Activated T-helper 2 cell treated with anti-CD3 and anti-CD28 coated beads, Interferon-gamma antibody, Interleukin-2, Interleukin-4, amounts not matched to agents 10 μg/mL and 5 μg/mL and 100 μg/mL, durations not matched to agents 14 hours and 24 hours and 36 hours (primary cell): ENCODE data around the gene PMFBP1. TPM values are rescaled to one million over a fixed set of nuclear protein-coding genes. Genes with fewer than 3 reads are reported as not detected.

Experiments
- DNase-seq: peaks from one replicate; pipeline ENCODE4 v3.0.0; 2021; ENCODE audit warnings: low spot score
- H3K27ac Mint-ChIP-seq: one replicate; pipeline ENCODE4 v1.8.0; 2021; ENCODE audit warnings: mixed read lengths
- H3K27me3 Mint-ChIP-seq: one replicate; pipeline ENCODE4 v1.8.0; 2021; ENCODE audit warnings: low read depth, mixed read lengths
- H3K36me3 Mint-ChIP-seq: one replicate; pipeline ENCODE4 v1.8.0; 2021; ENCODE audit warnings: low read depth, mixed read lengths
- H3K4me1 Mint-ChIP-seq: one replicate; pipeline ENCODE4 v1.8.0; 2021; ENCODE audit warnings: low read depth, mixed read lengths
- H3K4me3 Mint-ChIP-seq: one replicate; pipeline ENCODE4 v1.8.0; 2021; ENCODE audit warnings: low read depth, mild to moderate bottlenecking, moderate library complexity, mixed read lengths
- H3K9me3 Mint-ChIP-seq: one replicate; pipeline ENCODE4 v1.8.0; 2021; ENCODE audit warnings: mixed read lengths
- intact Hi-C: fragments of 100-400 bp; cut with micrococcal nuclease; formaldehyde crosslinking; loops from one replicate; pipeline ENCODE4 v1.15.1; 2023
- total RNA-seq: library from RNA; stranded (reverse); gene quantifications from 2 replicates; pipeline ENCODE4 v1.2.3, GENCODE V29; 2022

Gene PMFBP1
- total RNA-seq, 1 donor from 2014 or later, result not detected

DNA sequence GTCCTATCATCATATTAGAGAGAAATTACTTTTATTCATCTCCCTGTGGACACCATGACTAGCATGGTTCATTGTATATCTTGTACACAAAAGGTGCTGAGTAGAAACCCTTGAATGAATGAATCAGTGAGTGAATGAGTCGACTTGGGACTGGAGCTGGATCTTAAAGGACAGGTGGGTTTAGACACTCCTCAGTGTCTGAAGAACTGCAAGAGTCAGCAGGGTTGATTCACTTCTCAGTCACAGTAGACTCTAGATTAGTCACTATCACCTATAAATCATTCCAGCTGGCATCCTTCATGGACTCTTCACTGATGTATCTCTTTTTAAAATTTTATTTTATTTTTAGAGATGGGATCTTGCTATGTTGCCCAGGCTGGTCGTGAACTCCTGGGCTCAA lies 30.1 kb upstream of the PMFBP1 start:
- no peaks in the 10 kb centered on the region for H3K36me3 Mint-ChIP-seq
- no peaks in the 10 kb centered on the region for H3K9me3 Mint-ChIP-seq
- DNase-seq, result no peak
- no peak overlapping the region for H3K4me3 Mint-ChIP-seq
- H3K27ac Mint-ChIP-seq, result no peak overlapping the region
- peaks cover 18% of the 10 kb centered on the region for H3K4me1 Mint-ChIP-seq
- peaks cover 3% of the 10 kb centered on the region for H3K27me3 Mint-ChIP-seq
- intact Hi-C loops, result loop anchor here (2.0 kb wide), 1 partner anchor 77 kb away; no protein-coding TSS in a partner anchor

DNA sequence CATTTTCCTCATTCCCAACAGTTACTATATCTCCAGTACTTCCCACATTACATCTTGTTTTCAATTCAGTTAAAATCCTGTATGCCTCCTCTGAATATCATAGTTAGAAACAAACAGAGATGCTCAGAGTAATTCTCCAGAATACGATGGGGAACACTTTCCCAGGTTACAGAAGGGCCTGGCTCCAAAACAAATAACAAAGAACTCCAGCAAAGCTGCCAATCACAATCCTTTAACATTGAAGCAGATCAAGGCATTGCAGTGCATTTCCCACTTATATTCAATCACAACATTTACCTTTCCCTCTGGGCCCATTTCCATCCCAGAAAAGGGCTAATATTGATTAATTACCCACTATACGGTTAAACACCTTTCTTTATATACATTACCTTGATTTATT lies 29.4 kb upstream of the PMFBP1 start:
- no peak for DNase-seq
- Mint-ChIP-seq H3K4me3 (no peak overlapping the region), H3K36me3 (no peaks in the 10 kb centered on the region), H3K27me3 (no peaks in the 10 kb centered on the region), H3K4me1 (peaks cover 18% of the 10 kb centered on the region), H3K9me3 (no peaks in the 10 kb centered on the region), H3K27ac (no peak overlapping the region)
- intact Hi-C loops, result no loop called here

DNA sequence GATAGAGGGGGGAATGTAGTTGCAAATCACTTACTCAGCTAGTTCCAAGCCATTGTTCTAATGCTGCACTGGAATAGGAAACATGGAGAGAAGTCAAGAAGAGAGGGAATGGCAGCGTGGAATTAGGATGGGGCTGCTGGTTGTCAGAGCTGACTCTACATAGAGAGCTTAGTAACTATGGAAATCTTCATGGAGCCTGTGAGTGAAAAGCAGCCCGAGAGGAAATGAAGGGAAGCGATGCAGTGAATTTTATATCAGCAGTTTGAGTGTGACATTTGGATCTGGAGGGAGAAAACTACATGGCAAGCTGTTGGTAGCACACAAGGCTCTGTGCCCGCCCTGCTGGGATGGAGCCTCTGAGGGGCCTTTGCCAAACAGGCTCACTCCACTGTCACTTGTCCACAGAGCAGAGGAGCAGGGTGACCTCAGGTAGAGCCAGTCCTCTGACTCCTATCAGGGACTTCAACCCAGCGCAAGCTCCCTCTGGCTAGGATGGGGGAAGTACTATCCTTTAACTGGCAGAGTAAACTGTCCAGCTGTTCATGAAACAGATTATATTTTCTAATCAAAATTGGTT lies 27.9 kb upstream of the PMFBP1 start:
- no peaks in the 10 kb centered on the region for H3K36me3 Mint-ChIP-seq
- H3K27ac Mint-ChIP-seq, result no peak overlapping the region
- no peak overlapping the region for H3K4me3 Mint-ChIP-seq
- no peaks in the 10 kb centered on the region for H3K9me3 Mint-ChIP-seq
- no peaks in the 10 kb centered on the region for H3K27me3 Mint-ChIP-seq
- intact Hi-C loops, result no loop called here
- no peak for DNase-seq
- peaks cover 18% of the 10 kb centered on the region for H3K4me1 Mint-ChIP-seq

DNA sequence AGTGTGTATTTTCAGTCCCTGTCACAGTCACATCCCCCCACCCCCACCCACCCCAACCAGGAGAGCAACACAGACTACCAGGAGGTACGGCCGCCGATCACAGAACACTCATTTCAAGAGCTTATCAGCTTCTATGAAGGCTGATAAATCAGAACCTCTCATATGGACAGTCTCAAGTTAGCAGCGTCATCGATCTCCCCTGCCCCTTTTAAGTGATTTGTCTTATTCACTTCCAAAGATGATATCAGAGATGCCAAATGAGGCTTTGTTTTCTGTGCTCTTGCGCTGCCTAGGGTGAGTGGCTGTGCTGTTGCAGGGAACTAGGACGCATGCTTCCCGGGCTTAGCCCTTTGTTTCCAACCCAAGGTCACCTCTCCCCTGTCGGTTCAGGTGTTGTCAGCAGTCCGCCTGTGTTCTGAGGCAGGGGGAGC lies 26.8 kb upstream of the PMFBP1 start:
- Mint-ChIP-seq H3K9me3 (no peaks in the 10 kb centered on the region), H3K4me3 (no peak overlapping the region), H3K27me3 (peaks cover 4% of the 10 kb centered on the region), H3K27ac (no peak overlapping the region), H3K36me3 (no peaks in the 10 kb centered on the region), H3K4me1 (peaks cover 16% of the 10 kb centered on the region)
- intact Hi-C loops, result no loop called here
- no peak for DNase-seq

DNA sequence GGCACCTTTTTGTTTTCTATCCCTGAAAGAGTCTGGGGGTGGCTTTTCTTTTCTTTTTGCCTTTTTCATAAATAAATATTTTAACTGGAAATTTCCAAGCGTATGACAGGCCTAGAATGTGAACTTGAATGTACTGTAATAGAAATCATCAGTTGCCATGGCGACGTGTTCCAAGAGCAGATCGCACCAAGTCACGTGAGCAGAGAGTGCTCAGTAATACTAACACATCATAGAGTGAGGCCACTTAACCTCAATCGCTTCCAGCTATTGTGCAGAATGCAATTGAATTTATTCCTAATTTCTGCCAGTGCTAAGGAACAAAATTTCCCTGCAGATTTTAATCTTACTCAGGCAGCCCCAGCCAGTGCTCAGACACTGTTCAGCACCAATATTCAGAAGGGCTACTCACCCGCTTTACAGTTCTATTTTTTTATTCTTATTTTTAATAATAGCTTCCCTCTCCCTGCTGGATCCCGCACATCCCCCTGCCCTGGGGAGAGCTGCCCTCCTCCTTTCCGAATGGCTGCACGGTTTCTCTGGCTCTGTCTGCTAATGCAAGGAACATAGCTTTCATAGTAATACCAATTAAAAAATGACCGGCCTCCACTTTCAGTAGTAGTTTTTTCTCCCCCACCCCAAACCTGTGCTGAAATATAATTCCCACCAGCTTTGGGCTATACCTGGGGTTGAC lies 26.2 kb upstream of the PMFBP1 start:
- no peak overlapping the region for H3K4me3 Mint-ChIP-seq
- H3K9me3 Mint-ChIP-seq, result no peaks in the 10 kb centered on the region
- intact Hi-C loops, result no loop called here
- H3K4me1 Mint-ChIP-seq, result peaks cover 10% of the 10 kb centered on the region
- no peaks in the 10 kb centered on the region for H3K36me3 Mint-ChIP-seq
- H3K27me3 Mint-ChIP-seq, result peaks cover 4% of the 10 kb centered on the region
- H3K27ac Mint-ChIP-seq, result no peak overlapping the region
- no peak for DNase-seq

DNA sequence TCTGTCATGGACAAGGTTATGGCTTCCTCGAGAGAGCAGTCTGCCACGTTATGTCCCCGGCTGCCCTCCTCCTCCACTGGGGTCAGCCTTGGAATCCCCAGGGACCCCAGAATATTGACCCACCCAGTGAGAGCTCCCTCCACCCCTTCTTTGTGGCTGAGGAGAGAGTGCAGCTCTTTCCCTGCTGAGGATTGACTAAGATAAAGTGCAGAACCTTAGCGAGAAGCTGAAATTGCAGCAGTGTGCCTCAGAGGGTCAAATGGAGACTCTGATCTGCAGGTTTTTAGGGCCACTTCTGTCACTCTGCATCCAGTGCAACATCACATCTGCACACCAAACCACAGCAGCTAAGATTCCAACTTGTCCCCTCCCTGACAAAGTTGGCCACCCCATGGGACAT lies 25.6 kb upstream of the PMFBP1 start:
- intact Hi-C loops, result no loop called here
- Mint-ChIP-seq H3K36me3 (no peaks in the 10 kb centered on the region), H3K9me3 (no peaks in the 10 kb centered on the region), H3K4me1 (peaks cover 3% of the 10 kb centered on the region), H3K27ac (no peak overlapping the region), H3K4me3 (no peak overlapping the region), H3K27me3 (peaks cover 4% of the 10 kb centered on the region)
- no peak for DNase-seq

DNA sequence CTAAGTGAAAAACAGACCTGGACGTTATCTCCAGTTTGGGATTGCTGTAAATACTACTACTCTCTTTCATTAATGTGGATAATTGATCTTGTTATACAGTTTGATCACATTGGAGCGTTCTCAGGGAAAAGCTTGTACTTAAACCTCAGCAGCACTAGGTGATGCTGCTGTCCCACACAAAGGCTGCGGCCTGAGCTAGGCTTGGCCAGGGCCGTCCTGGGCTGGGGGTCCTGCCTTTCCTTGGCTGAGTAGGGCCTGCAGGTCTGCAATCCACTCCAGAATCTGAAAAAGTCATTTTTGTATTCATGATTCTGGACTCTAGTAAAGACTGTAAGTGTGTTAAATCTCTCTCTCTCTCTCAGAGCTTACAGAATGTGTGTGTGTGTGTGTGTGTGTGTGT lies 23.7 kb upstream of the PMFBP1 start:
- Mint-ChIP-seq H3K27me3 (peaks cover 4% of the 10 kb centered on the region), H3K27ac (no peak overlapping the region), H3K36me3 (no peaks in the 10 kb centered on the region), H3K4me3 (no peak overlapping the region), H3K4me1 (no peaks in the 10 kb centered on the region), H3K9me3 (no peaks in the 10 kb centered on the region)
- DNase-seq, result no peak
- intact Hi-C loops, result no loop called here

DNA sequence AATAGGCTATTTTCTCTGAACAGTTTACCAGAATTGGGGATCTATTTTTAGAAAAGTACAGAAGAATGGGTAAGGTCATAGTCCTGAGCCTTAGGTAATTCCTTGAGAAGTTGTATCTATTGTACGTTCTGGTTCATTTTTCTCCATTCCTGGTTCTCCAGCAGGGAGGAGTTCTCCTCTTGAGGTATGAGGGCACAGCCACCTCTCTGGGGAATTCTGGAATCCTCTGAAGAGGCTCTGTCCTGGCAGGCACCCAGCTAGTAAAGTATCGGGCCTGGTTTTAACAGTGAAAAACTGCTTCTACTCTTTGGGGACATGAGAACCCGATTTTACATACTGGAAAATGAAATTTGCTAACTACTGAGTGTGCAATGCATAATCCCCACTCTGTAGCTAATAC lies 19.6 kb upstream of the PMFBP1 start:
- intact Hi-C loops, result no loop called here
- Mint-ChIP-seq H3K9me3 (no peaks in the 10 kb centered on the region), H3K27ac (no peak overlapping the region), H3K36me3 (no peaks in the 10 kb centered on the region), H3K4me1 (no peaks in the 10 kb centered on the region), H3K4me3 (no peak overlapping the region), H3K27me3 (peaks cover 4% of the 10 kb centered on the region)
- no peak for DNase-seq

DNA sequence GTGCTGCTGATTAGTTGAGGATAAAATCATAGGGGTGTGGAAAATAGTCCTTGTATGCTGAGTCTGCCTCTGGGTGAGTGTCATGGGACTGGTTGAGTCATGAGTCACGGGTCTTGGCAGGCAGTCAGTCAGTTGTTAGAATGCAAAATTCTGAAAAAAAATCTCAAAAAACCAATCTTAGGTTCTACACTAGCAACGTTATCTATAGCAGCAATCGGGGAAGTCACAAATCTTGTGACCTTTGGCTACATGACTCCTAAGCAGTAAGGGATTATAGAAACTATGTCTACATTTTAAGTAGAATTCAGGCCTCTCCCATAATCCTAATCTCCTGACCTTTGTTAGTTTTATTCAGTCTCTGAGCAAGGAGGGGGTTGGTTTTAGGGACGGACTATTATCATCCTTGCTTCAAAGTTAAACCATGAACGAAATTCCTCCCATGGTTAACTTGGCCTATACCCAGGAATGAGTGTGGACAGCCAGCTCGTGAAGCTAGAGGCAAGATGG lies 18.0 kb upstream of the PMFBP1 start:
- Mint-ChIP-seq H3K27ac (no peak overlapping the region), H3K36me3 (no peaks in the 10 kb centered on the region), H3K4me1 (no peaks in the 10 kb centered on the region), H3K9me3 (no peaks in the 10 kb centered on the region), H3K4me3 (no peak overlapping the region), H3K27me3 (peaks cover 4% of the 10 kb centered on the region)
- no peak for DNase-seq
- intact Hi-C loops, result no loop called here

DNA sequence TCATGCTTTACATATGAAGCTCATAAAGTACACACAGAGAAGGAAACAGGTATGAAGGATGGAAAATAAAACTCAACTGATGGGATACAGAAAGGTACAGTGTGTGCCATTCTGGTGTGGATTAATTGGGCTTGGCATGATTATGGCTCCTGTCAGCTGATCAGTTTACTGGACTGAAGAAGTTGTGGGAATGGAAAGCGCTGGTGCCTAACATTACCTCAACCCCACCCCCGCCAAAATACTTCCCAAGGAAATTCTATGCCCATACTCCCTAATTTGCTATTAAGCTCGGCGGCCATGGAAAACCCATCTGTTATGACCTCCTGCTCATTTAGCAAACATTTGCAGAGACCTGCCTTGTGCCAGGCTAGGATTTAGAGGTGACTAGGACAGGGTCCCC lies 16.6 kb upstream of the PMFBP1 start:
- DNase-seq, result no peak
- Mint-ChIP-seq H3K4me1 (no peaks in the 10 kb centered on the region), H3K27ac (no peak overlapping the region), H3K27me3 (no peaks in the 10 kb centered on the region), H3K9me3 (no peaks in the 10 kb centered on the region), H3K4me3 (no peak overlapping the region), H3K36me3 (no peaks in the 10 kb centered on the region)
- intact Hi-C loops, result no loop called here

DNA sequence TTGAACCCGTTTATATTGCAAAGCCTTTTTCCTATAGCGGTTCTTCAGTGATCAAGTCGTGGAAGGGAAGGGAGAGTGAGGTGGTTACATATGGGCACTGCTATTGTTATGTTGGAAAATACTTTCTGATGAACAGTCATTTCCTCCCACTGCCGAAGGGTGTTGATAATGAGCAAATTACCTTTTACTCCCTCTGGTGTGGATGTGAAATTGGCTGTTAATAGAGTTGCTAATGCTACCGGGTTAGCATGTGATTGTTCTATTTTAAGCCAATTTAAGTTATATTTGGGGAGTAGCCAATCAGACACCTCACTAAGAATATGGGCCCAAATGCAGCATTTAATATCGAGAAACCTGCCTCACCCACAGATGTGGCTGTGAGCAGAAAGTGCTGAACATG lies 15.6 kb upstream of the PMFBP1 start:
- H3K27ac Mint-ChIP-seq, result no peak overlapping the region
- intact Hi-C loops, result no loop called here
- no peaks in the 10 kb centered on the region for H3K27me3 Mint-ChIP-seq
- H3K4me3 Mint-ChIP-seq, result no peak overlapping the region
- no peaks in the 10 kb centered on the region for H3K9me3 Mint-ChIP-seq
- no peaks in the 10 kb centered on the region for H3K4me1 Mint-ChIP-seq
- no peaks in the 10 kb centered on the region for H3K36me3 Mint-ChIP-seq
- DNase-seq, result no peak

DNA sequence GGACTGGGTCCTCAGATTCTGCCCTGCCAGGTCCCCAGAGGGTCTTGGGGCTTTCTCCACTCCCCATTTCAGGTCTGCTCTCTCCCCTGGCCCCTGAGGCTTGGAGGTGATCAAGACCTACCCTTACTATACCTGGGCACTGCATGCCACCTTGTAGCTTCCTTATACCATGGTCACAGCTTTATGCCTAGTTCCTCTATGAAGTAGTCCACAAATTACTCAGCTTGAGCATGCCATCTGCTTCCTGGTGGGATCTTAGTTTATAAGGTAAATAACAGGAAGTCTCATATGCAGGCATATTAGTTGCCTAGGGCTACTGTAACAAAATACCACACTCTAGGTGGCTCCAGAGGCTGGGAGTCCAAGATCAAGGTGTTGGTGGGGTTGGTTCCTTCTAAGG lies 11.0 kb upstream of the PMFBP1 start:
- no peak for DNase-seq
- Mint-ChIP-seq H3K36me3 (no peaks in the 10 kb centered on the region), H3K27ac (no peak overlapping the region), H3K4me3 (no peak overlapping the region), H3K27me3 (no peaks in the 10 kb centered on the region), H3K4me1 (no peaks in the 10 kb centered on the region), H3K9me3 (no peaks in the 10 kb centered on the region)
- intact Hi-C loops, result no loop called here

DNA sequence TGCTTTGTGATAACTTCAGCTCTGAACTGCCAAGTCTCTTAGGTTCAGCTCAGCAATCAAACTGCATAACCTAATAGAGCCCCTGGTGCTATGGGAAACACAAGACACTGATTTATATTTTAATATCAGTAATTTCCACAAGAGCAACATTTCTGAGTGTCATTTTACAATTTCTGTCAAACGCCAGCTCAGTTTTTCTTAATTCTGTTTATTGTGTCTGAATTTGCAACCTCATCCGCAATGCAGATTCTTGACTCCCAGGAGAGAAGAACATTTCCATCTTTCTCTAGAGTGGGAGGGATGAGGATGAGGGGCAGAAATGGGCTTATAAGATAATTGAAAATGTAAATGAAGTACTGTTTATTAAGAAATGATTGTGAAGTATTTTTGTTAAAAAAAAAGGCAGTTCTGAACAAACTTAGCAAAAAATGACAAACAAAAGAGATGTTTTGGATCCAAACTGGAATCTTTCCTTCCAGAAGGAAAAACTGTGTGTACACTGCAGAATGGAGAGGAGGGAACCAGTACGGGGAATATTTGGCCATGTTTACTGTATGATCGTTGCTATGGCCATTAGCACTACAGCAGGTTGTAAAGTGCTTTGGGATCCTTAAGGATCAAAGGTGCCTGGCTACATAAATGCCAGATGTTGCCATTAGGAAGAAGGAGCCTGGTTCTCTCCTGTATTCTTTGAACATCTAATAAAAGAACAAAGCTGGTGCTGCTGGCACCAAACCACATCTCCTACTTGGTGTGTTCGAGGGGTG lies 7.4 kb upstream of the PMFBP1 start:
- no peak for DNase-seq
- H3K27me3 Mint-ChIP-seq, result no peaks in the 10 kb centered on the region
- H3K4me3 Mint-ChIP-seq, result no peak overlapping the region
- intact Hi-C loops, result no loop called here
- no peaks in the 10 kb centered on the region for H3K4me1 Mint-ChIP-seq
- H3K36me3 Mint-ChIP-seq, result no peaks in the 10 kb centered on the region
- no peak overlapping the region for H3K27ac Mint-ChIP-seq
- no peaks in the 10 kb centered on the region for H3K9me3 Mint-ChIP-seq
